Inferior parietal cortex (tissue), 1 donor: ENCODE data around the gene SPSB4.
"Not testable (repeated sequence)": the region's sequence is repeated elsewhere in the genome, so short reads cannot be mapped to it uniquely, and the experiment has no call there.

Source experiments
- DNase-seq: peaks from one replicate; pipeline ENCODE4 v3.0.0-alpha.2; 2016; ENCODE audit errors: extremely low spot score

SPSB4 gene

GRCh38 chr3:141050576-141051442, at the start of gene SPSB4:
SPSB4 (plus strand) TSS chr3:141051347; CDS start chr3:141066105, 14,758 bp downstream.
- no peak for DNase-seq

GRCh38 chr3:141006344-141006743, 44.8 kb upstream of the SPSB4 start:
- no peak for DNase-seq

- DNase-seq = no peak
Observed at GRCh38 chr3:141009496-141009895, 41.7 kb upstream of the SPSB4 start.

- peak; percentile 78 for DNase-seq
Observed at GRCh38 chr3:141011232-141011996, 39.7 kb upstream of the SPSB4 start.

- no peak for DNase-seq
Observed at GRCh38 chr3:141011997-141012262, 39.2 kb upstream of the SPSB4 start.

GRCh38 chr3:141012571-141012970, 38.6 kb upstream of the SPSB4 start:
- no peak for DNase-seq

- DNase-seq = no peak
Observed at GRCh38 chr3:141015481-141015880, 35.7 kb upstream of the SPSB4 start.

GRCh38 chr3:141017366-141018322, 33.5 kb upstream of the SPSB4 start:
- not testable (repeated sequence) for DNase-seq

GRCh38 chr3:141019244-141019643, 31.9 kb upstream of the SPSB4 start:
- no peak for DNase-seq

- no peak for DNase-seq
Observed at GRCh38 chr3:141020143-141020830, 30.9 kb upstream of the SPSB4 start.

- DNase-seq = no peak
Observed at GRCh38 chr3:141021261-141021660, 29.9 kb upstream of the SPSB4 start.

- DNase-seq = no peak
Observed at GRCh38 chr3:141030296-141030695, 20.9 kb upstream of the SPSB4 start.

GRCh38 chr3:141039589-141039988, 11.6 kb upstream of the SPSB4 start:
- DNase-seq = no peak

- no peak for DNase-seq
Observed at GRCh38 chr3:141044695-141045641, 6.2 kb upstream of the SPSB4 start.

GRCh38 chr3:141045849-141046248, 5.3 kb upstream of the SPSB4 start:
- DNase-seq = no peak

GRCh38 chr3:141047168-141047567, 4.0 kb upstream of the SPSB4 start:
- DNase-seq = no peak

- DNase-seq = no peak
Observed at GRCh38 chr3:141049681-141050080, 1.5 kb upstream of the SPSB4 start.

GRCh38 chr3:141051443-141052200, 475 bp downstream of the SPSB4 start:
- DNase-seq = no peak
